GM18508 (cell line): Measurements from ENCODE around the gene ZNF488.

Experiments used
- ATAC-seq: cut with Tn5 transposase; IDR thresholded peaks from one replicate; pipeline ENCODE4 v1.9.1; 2021; ENCODE audit warnings: moderate number of reproducible peaks; ENCODE audit not compliant: insufficient read depth, unreplicated experiment

The ZNF488 gene

GRCh38 chr10:47317251-47317650 is 66.8 kb downstream of the ZNF488 start:
- ATAC-seq: no peak

- ATAC-seq: no peak
Measured at GRCh38 chr10:47316131-47316530, 68.0 kb downstream of the ZNF488 start.
